ENCODE data around the gene CHCHD6.

GRCh38 chr3:127003601-127004280, 299.7 kb downstream of the CHCHD6 start:
- no peak for TF ChIP-seq CTCF (IDR thresholded peaks at IDR 0.05; ENCODE audit: extremely low read depth in 1 of 2, insufficient read depth in 1 of 2, low read depth in 1 of 2, low read length in 2 of 2)
- no peak for TF ChIP-seq POLR2AphosphoS5 (IDR thresholded peaks at IDR 0.05; ENCODE audit: insufficient read depth, low read depth, low read length)

Data from endothelial cell of umbilical vein (primary cell).